Stimulated activated naive CD8-positive, alpha-beta T cell treated with anti-CD3 and anti-CD28 coated beads, Interleukin-15, Interleukin-2, amounts not matched to agents 100 ng/mL and 50 ng/mL, for 24 hours (primary cell): Measurements from ENCODE around the gene AKR1D1.
"Not testable (repeated sequence)": the region's sequence is repeated elsewhere in the genome, so short reads cannot be mapped to it uniquely, and the experiment has no call there.

ENCODE experiments used
- H3K27ac Mint-ChIP-seq: one replicate; pipeline ENCODE4 v1.8.0; 2021; ENCODE audit warnings: mild to moderate bottlenecking, mixed read lengths
- H3K27me3 Mint-ChIP-seq: one replicate; pipeline ENCODE4 v1.8.0; 2021; ENCODE audit warnings: mixed read lengths
- H3K36me3 Mint-ChIP-seq: one replicate; pipeline ENCODE4 v1.8.0; 2021; ENCODE audit warnings: low read depth, mixed read lengths
- H3K4me1 Mint-ChIP-seq: one replicate; pipeline ENCODE4 v1.8.0; 2021; ENCODE audit warnings: low read depth, mixed read lengths
- H3K4me3 Mint-ChIP-seq: one replicate; pipeline ENCODE4 v1.8.0; 2021; ENCODE audit warnings: mild to moderate bottlenecking, mixed read lengths
- H3K9me3 Mint-ChIP-seq: one replicate; pipeline ENCODE4 v1.8.0; 2021; ENCODE audit warnings: mixed read lengths

Gene AKR1D1

GRCh38 chr7:138076196-138076595 is at the start of gene AKR1D1:
TSS of gene AKR1D1 (plus strand) at chr7:138076459. CDS start at chr7:138076519, 60 bp downstream.
- peaks cover 10% of the 10 kb centered on the region for H3K4me1 Mint-ChIP-seq
- peaks cover 20% of the 10 kb centered on the region for H3K9me3 Mint-ChIP-seq
- H3K27me3 Mint-ChIP-seq: peaks cover 7% of the 10 kb centered on the region
- no peaks in the 10 kb centered on the region for H3K36me3 Mint-ChIP-seq
- H3K27ac Mint-ChIP-seq: no peak within 1 kb of the TSS
- no peak within 1 kb of the TSS for H3K4me3 Mint-ChIP-seq

- H3K4me3 Mint-ChIP-seq: no peak overlapping the region
- H3K27ac Mint-ChIP-seq: no peak overlapping the region
- no peaks in the 10 kb centered on the region for H3K27me3 Mint-ChIP-seq
- H3K9me3 Mint-ChIP-seq: no peaks in the 10 kb centered on the region
- H3K36me3 Mint-ChIP-seq: no peaks in the 10 kb centered on the region
- H3K4me1 Mint-ChIP-seq: peaks cover 10% of the 10 kb centered on the region
Observed at GRCh38 chr7:138027100-138027499, 49.2 kb upstream of the AKR1D1 start.

- H3K4me1 Mint-ChIP-seq: peaks cover 12% of the 10 kb centered on the region
- H3K9me3 Mint-ChIP-seq: no peaks in the 10 kb centered on the region
- no peak overlapping the region for H3K27ac Mint-ChIP-seq
- no peaks in the 10 kb centered on the region for H3K36me3 Mint-ChIP-seq
- no peak overlapping the region for H3K4me3 Mint-ChIP-seq
- H3K27me3 Mint-ChIP-seq: no peaks in the 10 kb centered on the region
Observed at GRCh38 chr7:138029126-138029525, 47.1 kb upstream of the AKR1D1 start.

GRCh38 chr7:138029941-138030340 is 46.3 kb upstream of the AKR1D1 start:
- no peaks in the 10 kb centered on the region for H3K27me3 Mint-ChIP-seq
- no peak overlapping the region for H3K4me3 Mint-ChIP-seq
- H3K27ac Mint-ChIP-seq: no peak overlapping the region
- H3K9me3 Mint-ChIP-seq: peaks cover 5% of the 10 kb centered on the region
- H3K36me3 Mint-ChIP-seq: no peaks in the 10 kb centered on the region
- peaks cover 11% of the 10 kb centered on the region for H3K4me1 Mint-ChIP-seq

GRCh38 chr7:138030679-138031351 is 45.4 kb upstream of the AKR1D1 start:
- Mint-ChIP-seq H3K27ac (no peak overlapping the region), H3K36me3 (no peaks in the 10 kb centered on the region), H3K27me3 (no peaks in the 10 kb centered on the region), H3K4me3 (no peak overlapping the region), H3K9me3 (peaks cover 8% of the 10 kb centered on the region), H3K4me1 (peaks cover 11% of the 10 kb centered on the region)

- Mint-ChIP-seq H3K4me3 (no peak overlapping the region), H3K27me3 (peaks cover 4% of the 10 kb centered on the region), H3K36me3 (peaks cover 5% of the 10 kb centered on the region), H3K9me3 (peaks cover 12% of the 10 kb centered on the region), H3K27ac (no peak overlapping the region), H3K4me1 (peaks cover 11% of the 10 kb centered on the region)
Observed at GRCh38 chr7:138032186-138032585, 44.1 kb upstream of the AKR1D1 start.

- Mint-ChIP-seq H3K4me1 (peaks cover 11% of the 10 kb centered on the region), H3K27me3 (peaks cover 4% of the 10 kb centered on the region), H3K9me3 (peaks cover 12% of the 10 kb centered on the region), H3K27ac (no peak overlapping the region), H3K4me3 (no peak overlapping the region), H3K36me3 (peaks cover 5% of the 10 kb centered on the region)
Observed at GRCh38 chr7:138032770-138033169, 43.5 kb upstream of the AKR1D1 start.

GRCh38 chr7:138033241-138033640 is 43.0 kb upstream of the AKR1D1 start:
- Mint-ChIP-seq H3K27ac (no peak overlapping the region), H3K36me3 (peaks cover 5% of the 10 kb centered on the region), H3K4me1 (peaks cover 11% of the 10 kb centered on the region), H3K4me3 (no peak overlapping the region), H3K27me3 (peaks cover 4% of the 10 kb centered on the region), H3K9me3 (peaks cover 12% of the 10 kb centered on the region)

GRCh38 chr7:138036135-138036534 is 40.1 kb upstream of the AKR1D1 start:
- H3K27me3 Mint-ChIP-seq: peaks cover 9% of the 10 kb centered on the region
- peaks cover 12% of the 10 kb centered on the region for H3K9me3 Mint-ChIP-seq
- H3K4me3 Mint-ChIP-seq: no peak overlapping the region
- no peak overlapping the region for H3K27ac Mint-ChIP-seq
- H3K36me3 Mint-ChIP-seq: peaks cover 5% of the 10 kb centered on the region
- peaks cover 5% of the 10 kb centered on the region for H3K4me1 Mint-ChIP-seq

GRCh38 chr7:138040063-138040462 is 36.2 kb upstream of the AKR1D1 start:
- not testable (repeated sequence) for H3K4me3 Mint-ChIP-seq, H3K27me3 Mint-ChIP-seq, H3K9me3 Mint-ChIP-seq, H3K4me1 Mint-ChIP-seq, H3K36me3 Mint-ChIP-seq, H3K27ac Mint-ChIP-seq

- peaks cover 13% of the 10 kb centered on the region for H3K27me3 Mint-ChIP-seq
- no peaks in the 10 kb centered on the region for H3K9me3 Mint-ChIP-seq
- no peaks in the 10 kb centered on the region for H3K36me3 Mint-ChIP-seq
- H3K4me1 Mint-ChIP-seq: no peaks in the 10 kb centered on the region
- no peak overlapping the region for H3K4me3 Mint-ChIP-seq
- no peak overlapping the region for H3K27ac Mint-ChIP-seq
Observed at GRCh38 chr7:138044897-138045296, 31.4 kb upstream of the AKR1D1 start.

- no peak overlapping the region for H3K4me3 Mint-ChIP-seq
- no peaks in the 10 kb centered on the region for H3K4me1 Mint-ChIP-seq
- H3K27ac Mint-ChIP-seq: no peak overlapping the region
- peaks cover 12% of the 10 kb centered on the region for H3K27me3 Mint-ChIP-seq
- H3K36me3 Mint-ChIP-seq: no peaks in the 10 kb centered on the region
- peaks cover 9% of the 10 kb centered on the region for H3K9me3 Mint-ChIP-seq
Observed at GRCh38 chr7:138047907-138048306, 28.4 kb upstream of the AKR1D1 start.

GRCh38 chr7:138049505-138050116 is 26.6 kb upstream of the AKR1D1 start:
- H3K4me3 Mint-ChIP-seq: no peak overlapping the region
- H3K27ac Mint-ChIP-seq: no peak overlapping the region
- H3K9me3 Mint-ChIP-seq: peaks cover 9% of the 10 kb centered on the region
- no peaks in the 10 kb centered on the region for H3K4me1 Mint-ChIP-seq
- no peaks in the 10 kb centered on the region for H3K36me3 Mint-ChIP-seq
- peaks cover 15% of the 10 kb centered on the region for H3K27me3 Mint-ChIP-seq

- not testable (repeated sequence) for H3K4me3 Mint-ChIP-seq, H3K36me3 Mint-ChIP-seq, H3K27me3 Mint-ChIP-seq, H3K27ac Mint-ChIP-seq, H3K9me3 Mint-ChIP-seq, H3K4me1 Mint-ChIP-seq
Observed at GRCh38 chr7:138051712-138052247, 24.5 kb upstream of the AKR1D1 start.

GRCh38 chr7:138052696-138053095 is 23.6 kb upstream of the AKR1D1 start:
- H3K36me3 Mint-ChIP-seq: no peaks in the 10 kb centered on the region
- no peak overlapping the region for H3K4me3 Mint-ChIP-seq
- H3K4me1 Mint-ChIP-seq: no peaks in the 10 kb centered on the region
- H3K27ac Mint-ChIP-seq: no peak overlapping the region
- H3K27me3 Mint-ChIP-seq: peaks cover 8% of the 10 kb centered on the region
- H3K9me3 Mint-ChIP-seq: peaks cover 9% of the 10 kb centered on the region

GRCh38 chr7:138055698-138056097 is 20.6 kb upstream of the AKR1D1 start:
- H3K36me3 Mint-ChIP-seq, H3K27ac Mint-ChIP-seq, H3K4me1 Mint-ChIP-seq, H3K9me3 Mint-ChIP-seq, H3K4me3 Mint-ChIP-seq: not testable (repeated sequence)
- peaks cover 17% of the 10 kb centered on the region for H3K27me3 Mint-ChIP-seq
